Astrocyte (in vitro differentiated cells and primary cell): ENCODE data around the gene PFDN1.

Experiments used
- CTCF ChIP-seq: IDR thresholded peaks from 2 replicates; pipeline ENCODE4 v1.5.1; 2011; ENCODE audit warnings: low read depth, mild to moderate bottlenecking, inconsistent platforms, low read length, moderate library complexity; ENCODE audit not compliant: insufficient read depth
- EZH2 ChIP-seq: IDR thresholded peaks from 2 replicates; pipeline ENCODE4 v1.6.1; 2012; ENCODE audit warnings: mild to moderate bottlenecking, low read length, inconsistent platforms; ENCODE audit not compliant: insufficient read depth

GRCh38 chr5:140312791-140313189 is 9.9 kb upstream of the PFDN1 start:
- no peak for TF ChIP-seq CTCF
- no peak for TF ChIP-seq EZH2
